ENCODE data around the gene FBXL7.

The FBXL7 gene

GRCh38 chr5:15741591-15741990, 241.6 kb downstream of the FBXL7 start:
- Histone ChIP-seq H3K9me3 (replicated peaks in 1 of 11) (peaks cover 19 to 50% (median 26%) of the 10 kb centered on the region in 11 experiments), H3K9ac (no peak overlapping the region), H3K4me2 (no peak overlapping the region), H3K27ac (no peak overlapping the region), H3K4me1 (no peaks in the 10 kb centered on the region), H3K36me3 (no peaks in the 10 kb centered on the region), H3K4me3 (no peak overlapping the region), H4K20me1 (no peaks in the 10 kb centered on the region), H3K27me3 (no peaks in the 10 kb centered on the region)
- TF ChIP-seq Cebpa-rat (IDR thresholded peaks at IDR 0.05) = no peak

GRCh38 chr5:15746833-15747232, 246.9 kb downstream of the FBXL7 start:
- Histone ChIP-seq H3K4me1 (no peaks in the 10 kb centered on the region), H3K36me3 (no peaks in the 10 kb centered on the region), H3K9ac (no peak overlapping the region), H3K27me3 (no peaks in the 10 kb centered on the region), H3K4me2 (no peak overlapping the region), H3K9me3 (replicated peaks in 1 of 11) (peaks cover 19 to 45% (median 26%) of the 10 kb centered on the region in 11 experiments), H3K27ac (no peak overlapping the region), H4K20me1 (no peaks in the 10 kb centered on the region), H3K4me3 (no peak overlapping the region)
- TF ChIP-seq Cebpa-rat (IDR thresholded peaks at IDR 0.05) = no peak

GRCh38 chr5:15748266-15748665, 248.3 kb downstream of the FBXL7 start:
- Histone ChIP-seq H3K4me1 (no peaks in the 10 kb centered on the region), H3K27me3 (no peaks in the 10 kb centered on the region), H3K9me3 (replicated peaks in 1 of 11) (peaks cover 14 to 31% (median 16%) of the 10 kb centered on the region in 11 experiments), H3K4me2 (no peak overlapping the region), H4K20me1 (no peaks in the 10 kb centered on the region), H3K36me3 (no peaks in the 10 kb centered on the region), H3K9ac (no peak overlapping the region), H3K4me3 (no peak overlapping the region), H3K27ac (no peak overlapping the region)
- TF ChIP-seq Cebpa-rat (IDR thresholded peaks at IDR 0.05) = no peak

DNA sequence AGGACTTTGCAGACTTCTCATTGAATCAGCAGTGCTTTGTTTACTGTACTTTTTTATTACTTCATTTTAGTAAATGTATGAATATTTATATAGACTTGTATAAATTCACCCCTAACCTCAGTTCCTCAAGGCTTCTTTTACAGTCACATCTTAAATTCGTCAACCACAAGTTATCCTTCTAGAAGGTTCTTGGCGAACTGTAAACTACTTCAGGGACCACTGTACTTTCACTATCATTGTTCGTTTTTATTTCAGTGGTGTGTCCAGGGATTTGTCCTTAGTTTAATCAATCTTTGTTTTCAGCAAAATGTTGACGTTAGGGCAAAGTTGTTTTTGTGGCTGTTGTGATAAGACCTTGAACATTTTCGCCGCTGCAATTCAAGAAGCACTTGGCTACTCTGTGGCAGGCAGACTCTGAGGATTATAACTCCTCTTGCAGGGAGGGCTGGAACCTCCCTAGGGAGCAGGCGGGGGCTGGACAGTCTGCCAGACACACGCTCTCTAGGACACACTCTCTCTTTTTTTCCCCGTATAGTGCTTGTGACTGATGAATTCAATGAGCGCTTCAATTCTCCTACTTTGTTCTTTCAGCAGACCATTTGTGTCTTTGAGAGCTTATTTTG, 252.8 kb downstream of the FBXL7 start:
- Histone ChIP-seq H3K9me3 (replicated peaks in 1 of 11) (peaks cover 0 to 7% (median 0%) of the 10 kb centered on the region in 11 experiments; a peak in 4 of 22 replicates), H3K27ac (no peak overlapping the region), H3K27me3 (no peaks in the 10 kb centered on the region), H3K9ac (no peak overlapping the region), H4K20me1 (no peaks in the 10 kb centered on the region), H3K4me2 (no peak overlapping the region), H3K36me3 (no peaks in the 10 kb centered on the region), H3K4me1 (no peaks in the 10 kb centered on the region), H3K4me3 (no peak overlapping the region)
- TF ChIP-seq Cebpa-rat (IDR thresholded peaks at IDR 0.05) = no peak

DNA sequence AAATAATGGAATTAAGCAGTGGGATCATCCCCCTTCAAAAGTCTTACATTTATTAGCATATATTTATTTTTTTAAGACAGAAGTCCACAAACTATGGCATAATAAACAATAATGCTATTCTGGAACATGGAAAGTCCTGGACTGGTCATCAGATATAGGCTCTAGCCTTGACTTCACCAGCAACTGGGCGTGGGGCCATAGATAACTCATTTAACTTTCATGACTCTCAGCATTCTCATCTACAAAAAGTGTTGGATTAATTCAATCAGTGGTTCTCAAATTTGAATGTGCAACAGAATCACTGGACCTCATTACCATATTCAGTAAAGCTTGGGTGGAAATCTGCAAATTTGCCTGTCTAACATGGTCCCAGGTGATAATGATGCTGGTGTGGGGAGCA, 253.8 kb downstream of the FBXL7 start:
- H3K4me1 ChIP-seq = no peaks in the 10 kb centered on the region
- no peak for TF ChIP-seq Cebpa-rat (IDR thresholded peaks at IDR 0.05)

GRCh38 chr5:15757103-15757502, 257.1 kb downstream of the FBXL7 start:
- no peak overlapping the region for H3K4me3 ChIP-seq
- H3K9me3 ChIP-seq (replicated peaks in 1 of 11) = peaks cover 0 to 7% (median 0%) of the 10 kb centered on the region in 11 experiments; a peak in 4 of 22 replicates
- no peak for TF ChIP-seq Cebpa-rat (IDR thresholded peaks at IDR 0.05)
- H3K27ac ChIP-seq = no peak overlapping the region
- H3K4me2 ChIP-seq = no peak overlapping the region
- H3K27me3 ChIP-seq = no peaks in the 10 kb centered on the region
- no peak overlapping the region for H3K9ac ChIP-seq
- H3K36me3 ChIP-seq = no peaks in the 10 kb centered on the region
- no peaks in the 10 kb centered on the region for H3K4me1 ChIP-seq
- H4K20me1 ChIP-seq = no peaks in the 10 kb centered on the region

More for the DNA sequence above, 253.8 kb downstream of the FBXL7 start:
- Histone ChIP-seq H3K27ac (no peak overlapping the region), H3K27me3 (no peaks in the 10 kb centered on the region), H4K20me1 (no peaks in the 10 kb centered on the region), H3K36me3 (no peaks in the 10 kb centered on the region), H3K9me3 (replicated peaks in 1 of 11) (peaks cover 0 to 7% (median 0%) of the 10 kb centered on the region in 11 experiments; a peak in 4 of 22 replicates), H3K9ac (no peak overlapping the region), H3K4me3 (no peak overlapping the region), H3K4me2 (no peak overlapping the region)

DNA sequence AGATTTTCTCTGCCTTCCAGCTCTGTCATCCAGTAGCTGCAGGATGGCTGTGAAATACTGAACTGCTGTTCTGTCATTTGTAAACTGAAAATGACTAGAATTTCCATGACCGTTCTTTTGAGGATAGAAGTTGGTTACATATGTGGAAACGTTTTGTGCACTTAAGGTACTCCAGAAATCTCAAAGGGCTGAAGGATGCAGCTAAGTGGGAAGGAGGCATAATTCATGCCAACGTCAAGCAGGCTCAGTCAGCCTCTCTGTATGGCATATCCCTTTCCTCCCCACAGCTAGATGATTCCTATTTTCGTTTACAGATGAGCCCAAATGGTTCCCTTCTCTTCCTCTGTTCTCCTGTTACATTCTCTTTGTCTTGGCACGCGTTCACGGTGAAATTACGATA, 257.6 kb downstream of the FBXL7 start:
- TF ChIP-seq Cebpa-rat (IDR thresholded peaks at IDR 0.05) = no peak
- Histone ChIP-seq H3K27ac (no peak overlapping the region), H3K36me3 (no peaks in the 10 kb centered on the region), H3K9me3 (replicated peaks in 1 of 11) (peaks cover 0 to 7% (median 0%) of the 10 kb centered on the region in 11 experiments; a peak in 4 of 22 replicates), H3K4me3 (no peak overlapping the region), H3K4me1 (no peaks in the 10 kb centered on the region), H3K4me2 (no peak overlapping the region), H3K9ac (no peak overlapping the region), H3K27me3 (no peaks in the 10 kb centered on the region), H4K20me1 (no peaks in the 10 kb centered on the region)

DNA sequence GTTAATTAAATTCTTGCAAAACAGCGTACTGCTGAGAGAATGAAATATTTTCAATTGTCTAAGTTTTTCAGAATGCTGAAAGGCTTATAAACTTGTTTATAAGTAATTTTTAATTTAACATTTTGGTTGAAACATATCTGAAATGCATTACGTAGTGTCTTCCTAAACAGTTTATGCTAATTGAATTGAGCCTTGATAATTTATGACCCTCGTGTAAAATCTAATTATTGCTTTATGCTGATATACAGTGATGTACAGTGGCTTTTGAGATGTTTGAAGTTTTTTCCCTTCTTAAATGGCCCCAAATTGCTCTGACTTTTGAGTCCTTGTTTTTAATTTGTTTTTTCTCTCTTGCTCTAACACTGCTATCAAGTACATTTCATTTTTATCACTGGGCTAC, 262.7 kb downstream of the FBXL7 start:
- Histone ChIP-seq H3K4me1 (no peaks in the 10 kb centered on the region), H3K9ac (no peak overlapping the region), H3K4me3 (no peak overlapping the region), H4K20me1 (no peaks in the 10 kb centered on the region), H3K4me2 (no peak overlapping the region), H3K27ac (no peak overlapping the region), H3K9me3 (replicated peaks in 1 of 11) (no peaks in the 10 kb centered on the region), H3K36me3 (no peaks in the 10 kb centered on the region), H3K27me3 (no peaks in the 10 kb centered on the region)
- TF ChIP-seq Cebpa-rat (IDR thresholded peaks at IDR 0.05) = no peak

GRCh38 chr5:15763754-15764153, 263.8 kb downstream of the FBXL7 start:
- H3K4me2 ChIP-seq = no peak overlapping the region
- H4K20me1 ChIP-seq = no peaks in the 10 kb centered on the region
- no peak for TF ChIP-seq Cebpa-rat (IDR thresholded peaks at IDR 0.05)
- no peaks in the 10 kb centered on the region for H3K9me3 ChIP-seq (replicated peaks in 1 of 11)
- H3K27ac ChIP-seq = no peak overlapping the region
- no peak overlapping the region for H3K9ac ChIP-seq
- no peaks in the 10 kb centered on the region for H3K4me1 ChIP-seq
- H3K4me3 ChIP-seq = no peak overlapping the region
- H3K36me3 ChIP-seq = no peaks in the 10 kb centered on the region
- no peaks in the 10 kb centered on the region for H3K27me3 ChIP-seq

DNA sequence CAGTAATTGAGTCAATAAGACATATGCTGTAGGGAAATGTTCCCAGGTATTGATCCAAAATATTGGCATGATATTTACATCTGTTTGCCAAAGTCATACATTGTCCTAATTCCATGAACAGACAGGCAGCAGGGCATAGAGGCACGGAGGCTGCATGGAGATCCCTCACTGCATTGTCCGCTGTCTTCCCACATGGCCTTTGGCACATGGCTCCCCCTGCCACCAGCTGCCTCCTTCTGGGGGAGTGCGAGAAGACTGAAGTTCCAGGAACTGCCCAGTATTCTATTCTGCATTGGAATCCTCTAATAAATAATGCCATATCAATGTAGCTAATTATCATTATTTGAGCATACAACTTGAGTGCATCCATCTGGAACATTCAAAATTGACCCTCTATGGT, 269.0 kb downstream of the FBXL7 start:
- Histone ChIP-seq H3K4me1 (no peaks in the 10 kb centered on the region), H4K20me1 (no peaks in the 10 kb centered on the region), H3K4me3 (no peak overlapping the region), H3K4me2 (no peak overlapping the region), H3K9me3 (replicated peaks in 1 of 11) (no peaks in the 10 kb centered on the region), H3K27me3 (no peaks in the 10 kb centered on the region), H3K36me3 (no peaks in the 10 kb centered on the region), H3K9ac (no peak overlapping the region), H3K27ac (no peak overlapping the region)
- TF ChIP-seq Cebpa-rat (IDR thresholded peaks at IDR 0.05) = no peak
